GM23248 (cell line): ENCODE results near the gene TCF23.
"Not testable (repeated sequence)": the region's sequence is repeated elsewhere in the genome, so short reads cannot be mapped to it uniquely, and the experiment has no call there.

Experiments used
- EZH2 ChIP-seq: fragments of 200-600 bp; sonication (generic); IDR thresholded peaks from 2 replicates; pipeline ENCODE4 v1.6.1; 2018; ENCODE audit warnings: antibody characterized with exemption, mild to moderate bottlenecking; ENCODE audit not compliant: insufficient read depth, poor library complexity, severe bottlenecking
- EZH2phosphoT487 ChIP-seq: fragments of 200-600 bp; sonication (generic); IDR thresholded peaks from 2 replicates; pipeline ENCODE4 v1.6.1; 2018; ENCODE audit warnings: antibody characterized with exemption, moderate library complexity, mild to moderate bottlenecking, low read depth; ENCODE audit not compliant: insufficient read depth

DNA sequence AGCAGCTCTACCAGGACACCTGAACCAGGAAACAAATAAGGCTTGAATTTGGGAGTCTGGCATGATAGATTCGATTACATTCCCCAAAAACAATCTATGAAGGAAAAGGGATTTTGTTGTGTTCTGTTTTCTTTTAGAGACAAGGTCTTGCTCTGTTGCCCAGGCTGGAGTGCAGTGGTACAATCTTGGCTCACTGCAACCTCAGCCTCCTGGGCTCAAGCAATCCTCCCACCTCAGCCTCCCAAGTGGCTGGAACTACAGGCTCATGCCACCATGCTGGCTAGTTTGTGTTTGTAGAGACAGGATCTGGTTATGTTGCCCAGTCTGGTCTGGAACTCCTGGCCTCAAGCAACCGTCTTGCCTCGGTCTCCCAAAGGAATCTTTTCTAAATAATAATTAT is 49.3 kb downstream of the TCF23 start:
- TF ChIP-seq EZH2, EZH2phosphoT487: not testable (repeated sequence)
